Parathyroid adenoma (tissue), 2 donors: ENCODE measurements around the gene TFDP1.

ENCODE experiments used
- H2AFZ ChIP-seq: fragments of 300-600 bp; sonication (generic); one replicate; pipeline ENCODE4 v1.7.0; 2017; ENCODE audit warnings: antibody characterized with exemption, mild to moderate bottlenecking
- H3K27ac ChIP-seq: fragments of 300-600 bp; sonication (generic); one replicate; pipeline ENCODE4 v1.7.0; 2017
- H3K27me3 ChIP-seq: fragments of 300-600 bp; sonication (generic); one replicate; pipeline ENCODE4 v1.7.0; 2017; ENCODE audit warnings: low read length; ENCODE audit not compliant: control insufficient read depth, insufficient read depth
- H3K36me3 ChIP-seq: fragments of 300-600 bp; sonication (generic); one replicate; pipeline ENCODE4 v1.7.0; 2017; ENCODE audit warnings: low read length; ENCODE audit not compliant: control insufficient read depth, insufficient read depth
- H3K4me1 ChIP-seq: fragments of 300-600 bp; sonication (generic); one replicate; pipeline ENCODE4 v1.7.0; 2017; ENCODE audit warnings: control low read depth
- H3K4me2 ChIP-seq: fragments of 300-600 bp; sonication (generic); one replicate; pipeline ENCODE4 v1.7.0; 2017; ENCODE audit warnings: low read length
- H3K4me3 ChIP-seq: fragments of 300-600 bp; sonication (generic); one replicate; pipeline ENCODE4 v1.7.0; 2017; ENCODE audit warnings: low read depth, low read length
- H3K79me2 ChIP-seq: fragments of 300-600 bp; sonication (generic); one replicate; pipeline ENCODE4 v1.7.0; 2017; ENCODE audit warnings: control low read depth
- H3K9ac ChIP-seq: fragments of 300-600 bp; sonication (generic); one replicate; pipeline ENCODE4 v1.7.0; 2017; ENCODE audit warnings: mild to moderate bottlenecking
- H3K9me3 ChIP-seq: fragments of 300-600 bp; sonication (generic); one replicate; pipeline ENCODE4 v1.7.0; 2017; ENCODE audit warnings: low read length; ENCODE audit not compliant: control insufficient read depth
- TF ChIP-seq, protein P1 (sequence below): fragments of 300-600 bp; sonication (generic); IDR thresholded peaks from one replicate; pipeline ENCODE4 v1.7.0; 2017; ENCODE audit warnings: antibody characterized with exemption, mild to moderate bottlenecking
- donor health status: primary hyperparathyroidism.

TFDP1 gene

DNA sequence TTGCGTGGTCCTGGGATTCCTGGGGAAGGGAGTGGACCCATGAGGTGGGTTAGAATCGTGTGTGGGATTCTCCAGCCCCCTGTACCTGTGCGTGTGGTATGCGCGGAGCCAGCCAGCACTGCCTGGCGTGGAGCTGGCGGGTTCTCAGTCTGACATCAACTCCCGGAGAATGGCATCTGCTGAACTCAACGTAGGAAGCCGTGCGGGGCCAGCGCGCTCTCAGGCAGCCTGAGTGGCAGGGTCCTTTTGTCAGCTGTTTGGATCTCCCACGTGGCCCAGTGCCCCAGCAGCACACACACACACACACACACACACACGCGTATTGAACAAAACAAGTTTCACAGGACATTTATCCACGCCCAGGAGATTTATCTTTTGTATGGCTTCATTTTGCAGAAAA lies 45.3 kb downstream of the TFDP1 start:
- Histone ChIP-seq H3K27me3 (no peaks in the 10 kb centered on the region), H3K27ac (no peak overlapping the region), H3K79me2 (no peaks in the 10 kb centered on the region), H3K9ac (no peak overlapping the region), H3K4me2 (no peak overlapping the region), H2AFZ (no peak overlapping the region), H3K9me3 (no peaks in the 10 kb centered on the region), H3K4me1 (no peaks in the 10 kb centered on the region), H3K36me3 (no peaks in the 10 kb centered on the region), H3K4me3 (no peak overlapping the region)
- TF ChIP-seq, protein P1, sequence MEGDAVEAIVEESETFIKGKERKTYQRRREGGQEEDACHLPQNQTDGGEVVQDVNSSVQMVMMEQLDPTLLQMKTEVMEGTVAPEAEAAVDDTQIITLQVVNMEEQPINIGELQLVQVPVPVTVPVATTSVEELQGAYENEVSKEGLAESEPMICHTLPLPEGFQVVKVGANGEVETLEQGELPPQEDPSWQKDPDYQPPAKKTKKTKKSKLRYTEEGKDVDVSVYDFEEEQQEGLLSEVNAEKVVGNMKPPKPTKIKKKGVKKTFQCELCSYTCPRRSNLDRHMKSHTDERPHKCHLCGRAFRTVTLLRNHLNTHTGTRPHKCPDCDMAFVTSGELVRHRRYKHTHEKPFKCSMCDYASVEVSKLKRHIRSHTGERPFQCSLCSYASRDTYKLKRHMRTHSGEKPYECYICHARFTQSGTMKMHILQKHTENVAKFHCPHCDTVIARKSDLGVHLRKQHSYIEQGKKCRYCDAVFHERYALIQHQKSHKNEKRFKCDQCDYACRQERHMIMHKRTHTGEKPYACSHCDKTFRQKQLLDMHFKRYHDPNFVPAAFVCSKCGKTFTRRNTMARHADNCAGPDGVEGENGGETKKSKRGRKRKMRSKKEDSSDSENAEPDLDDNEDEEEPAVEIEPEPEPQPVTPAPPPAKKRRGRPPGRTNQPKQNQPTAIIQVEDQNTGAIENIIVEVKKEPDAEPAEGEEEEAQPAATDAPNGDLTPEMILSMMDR = no peak

DNA sequence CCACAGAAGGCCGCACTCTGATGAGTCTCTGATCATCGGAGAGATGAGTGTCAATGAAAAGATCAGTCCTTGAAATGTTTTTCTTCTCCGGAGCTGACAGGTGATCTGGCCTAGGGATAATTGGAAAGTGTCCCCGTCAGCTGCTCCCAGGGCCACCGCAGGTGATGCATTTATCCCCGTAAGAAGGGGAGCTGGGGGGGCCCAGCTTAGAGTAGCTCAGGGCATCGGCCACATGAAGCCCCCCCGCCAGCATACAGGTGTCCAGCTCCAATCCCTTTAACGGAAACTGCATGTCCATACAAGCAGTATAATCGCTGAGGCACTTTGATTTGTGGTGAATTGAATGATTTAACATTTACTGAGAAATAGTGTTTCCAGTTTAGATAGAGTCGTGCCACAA lies 45.7 kb downstream of the TFDP1 start:
- Histone ChIP-seq H3K4me3 (no peak overlapping the region), H3K4me1 (no peaks in the 10 kb centered on the region), H2AFZ (no peak overlapping the region), H3K9me3 (no peaks in the 10 kb centered on the region), H3K79me2 (no peaks in the 10 kb centered on the region), H3K9ac (no peak overlapping the region), H3K27me3 (no peaks in the 10 kb centered on the region), H3K27ac (no peak overlapping the region), H3K4me2 (no peak overlapping the region), H3K36me3 (no peaks in the 10 kb centered on the region)
- TF ChIP-seq, protein P1 = no peak

DNA sequence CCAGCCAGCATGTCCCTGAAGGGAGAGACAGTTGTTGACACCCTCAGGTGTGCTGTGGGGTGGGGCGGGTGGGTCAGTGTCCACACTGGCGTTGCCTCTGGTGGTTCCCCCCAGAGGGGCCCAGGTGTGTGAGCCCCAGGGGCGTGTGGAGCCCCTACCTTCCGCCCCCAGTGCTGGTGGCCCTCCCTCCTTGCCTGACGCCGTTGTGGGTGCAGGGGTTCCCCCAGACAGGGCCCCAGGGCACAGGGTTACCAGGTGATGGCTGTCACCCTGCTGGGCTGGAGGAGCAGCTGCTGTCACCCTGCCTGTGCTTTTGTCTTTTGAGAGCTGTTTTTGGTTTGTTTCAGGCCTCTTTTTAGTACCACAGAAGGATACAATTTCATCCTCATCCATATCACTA lies 46.3 kb downstream of the TFDP1 start:
- Histone ChIP-seq H3K36me3 (no peaks in the 10 kb centered on the region), H3K4me2 (no peak overlapping the region), H3K4me3 (no peak overlapping the region), H2AFZ (no peak overlapping the region), H3K9ac (no peak overlapping the region), H3K9me3 (no peaks in the 10 kb centered on the region), H3K27me3 (no peaks in the 10 kb centered on the region), H3K27ac (no peak overlapping the region), H3K4me1 (no peaks in the 10 kb centered on the region), H3K79me2 (no peaks in the 10 kb centered on the region)
- TF ChIP-seq, protein P1 = no peak

DNA sequence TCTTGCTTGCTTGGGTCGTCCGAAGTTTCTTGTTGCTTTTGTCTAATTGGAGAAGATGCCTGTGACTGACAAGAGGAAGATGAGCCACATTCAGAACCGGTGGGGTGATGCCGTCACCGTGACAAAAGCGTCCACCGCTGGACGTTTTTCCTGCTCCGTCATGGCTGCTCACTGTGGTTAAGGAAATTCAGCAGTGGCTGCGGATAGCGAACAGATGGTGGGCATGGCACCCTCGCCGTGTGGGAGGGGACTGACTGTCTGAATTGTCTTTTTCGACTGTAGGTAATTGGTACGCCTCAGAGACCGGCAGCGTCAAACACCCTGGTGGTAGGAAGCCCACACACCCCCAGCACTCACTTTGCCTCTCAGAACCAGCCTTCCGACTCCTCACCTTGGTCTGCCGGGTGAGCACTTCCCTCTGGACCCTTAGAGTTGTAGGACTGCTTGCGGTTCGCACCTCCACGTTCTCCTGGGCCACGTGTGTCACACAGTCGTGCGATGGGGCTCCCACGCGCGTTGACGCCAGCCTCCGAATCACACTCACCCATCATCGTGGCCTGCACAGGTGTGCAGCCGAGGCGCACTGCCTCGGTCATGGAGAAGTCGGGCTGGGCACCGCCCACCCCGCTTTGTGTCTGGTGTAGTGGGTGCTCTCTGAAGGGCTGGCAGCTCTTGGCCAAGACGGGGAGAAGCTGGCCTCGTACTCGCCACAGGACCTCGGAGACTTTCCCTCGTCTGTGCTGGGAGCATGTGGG lies 47.0 kb downstream of the TFDP1 start:
- no peaks in the 10 kb centered on the region for H3K4me1 ChIP-seq
- TF ChIP-seq, protein P1 = no peak

More for the DNA sequence above, 47.0 kb downstream of the TFDP1 start:
- no peak overlapping the region for H3K27ac ChIP-seq
- H3K27me3 ChIP-seq = no peaks in the 10 kb centered on the region
- H3K4me3 ChIP-seq = no peak overlapping the region
- no peaks in the 10 kb centered on the region for H3K9me3 ChIP-seq
- no peak overlapping the region for H3K9ac ChIP-seq
- H2AFZ ChIP-seq = no peak overlapping the region
- H3K4me2 ChIP-seq = no peak overlapping the region
- H3K79me2 ChIP-seq = no peaks in the 10 kb centered on the region
- H3K36me3 ChIP-seq = no peaks in the 10 kb centered on the region
